Stomach (tissue), 9 donors: ENCODE measurements around the gene TANGO2. TPM values are rescaled to one million over a fixed set of nuclear protein-coding genes. Genes with fewer than 3 reads are reported as not detected.

Experiments
- DNase-seq, 2 donors: peaks; one replicate each; pipeline versions ENCODE4 v3.0.0 to v3.0.0-alpha.2; 2013 to 2019
- H3K27ac ChIP-seq, 5 donors: fragments of 200-600 bp in 4 of 5; sonication (generic) in 4 of 5; one replicate each; pipeline ENCODE4 v1.5.1; 2013 to 2019; ENCODE audit warnings: mild to moderate bottlenecking in 1 of 5, moderate library complexity in 1 of 5
- H3K27me3 ChIP-seq, 3 donors: fragments of 200-600 bp; sonication (generic); one replicate each; pipeline ENCODE4 v1.5.1; 2017 to 2019; ENCODE audit warnings: mixed run types in 1 of 3
- H3K36me3 ChIP-seq, 4 donors: fragments of 200-600 bp; sonication (generic); 1 replicate in 3 of 4; 2 replicates in 1 of 4; pipeline ENCODE4 v1.5.1; 2016 to 2019
- H3K4me1 ChIP-seq, 4 donors: fragments of 200-600 bp; sonication (generic); one replicate each; pipeline ENCODE4 v1.5.1; 2016 to 2019
- H3K4me3 ChIP-seq, 4 donors: fragments of 200-600 bp; sonication (generic) in 3 of 4; one replicate each; pipeline ENCODE4 v1.5.1; 2016 to 2019; ENCODE audit warnings: mild to moderate bottlenecking in 1 of 4
- H3K9me3 ChIP-seq, 4 donors: fragments of 200-600 bp; sonication (generic); one replicate each; pipeline ENCODE4 v1.5.1; 2016 to 2019
- CTCF ChIP-seq, 7 experiments: fragments of 450-650 bp in 4 of 7; fragments of 200-600 bp in 3 of 7; sonication (generic) in 3 of 7; IDR thresholded peaks; one replicate each; pipeline ENCODE4 v1.5.1; 2016 to 2019; ENCODE audit warnings: antibody characterized with exemption in 7 of 7, control low read depth in 2 of 7, mild to moderate bottlenecking in 1 of 7
- EP300 ChIP-seq: sonication (generic); formaldehyde crosslinking; IDR thresholded peaks from one replicate; pipeline ENCODE4 v1.6.1; 2017; ENCODE audit warnings: antibody characterized with exemption
- POLR2A ChIP-seq, 4 donors: fragments of 450-650 bp; IDR thresholded peaks; one replicate each; pipeline ENCODE4 v1.6.1; 2016; ENCODE audit warnings: antibody characterized with exemption in 4 of 4, control low read depth in 2 of 4, mild to moderate bottlenecking in 1 of 4, moderate library complexity in 1 of 4
- POLR2AphosphoS5 ChIP-seq, 3 donors: sonication (generic); formaldehyde crosslinking; IDR thresholded peaks; one replicate each; pipeline ENCODE4 v1.6.1; 2016; ENCODE audit warnings: antibody characterized with exemption in 3 of 3
- WGBS, 5 donors: extraction: QIAGEN DNeasy Blood & Tissue Kit in 3 of 5; methylation state at CpG; one replicate each; pipeline versions ENCODE4 v1.1.5 to v1.1.7; 2013 to 2018; 5-methylcytosine and 5-hydroxymethylcytosine counted together
- intact Hi-C: fragments of 100-400 bp; cut with DNase I; formaldehyde crosslinking; loops from one replicate; pipeline ENCODE4 v1.15.1; 2023; ENCODE audit warnings: low total_unique reads
- polyA plus RNA-seq, 3 donors: library from polyadenylated mRNA; stranded (reverse); fragments of 200-250 nt; gene quantifications; one replicate each; pipeline ENCODE4 v1.2.3, GENCODE V29; 2013
- total RNA-seq, 5 donors: library from RNA; depleted of rRNA; stranded (reverse); fragments of >200 nt; gene quantifications; one replicate each; pipeline versions ENCODE4 v1.1.0 to v1.2.3, GENCODE V29; 2014 to 2016
- donor health status: healthy with polysubstance abuse.
- donor health status: Bipolar disorder and iron deficiency.
- donor health status: healthy.

The TANGO2 gene
- total and polyA plus RNA-seq, 8 donors = 13.8 to 38.8 (median 26.6) TPM

- peak in 1 of 2 donors; percentile 3 for DNase-seq
- intact Hi-C loops = no loop called here
- TF ChIP-seq CTCF (IDR thresholded peaks at IDR 0.05) (no peak), POLR2AphosphoS5 (IDR thresholded peaks at IDR 0.05) (no peak), EP300 (no peak), POLR2A (IDR thresholded peaks at IDR 0.05) (no peak)
- 50 to 61% (median 56%) methylated on average over 9 of the region's 9 CpGs for WGBS, 5 donors
- Histone ChIP-seq H3K27me3 (peaks cover 0 to 17% (median 5%) of the 10 kb centered on the region in 3 donors), H3K27ac (no peak overlapping the region), H3K4me3 (peak overlapping the region; percentile 80 to 89 (median 82)), H3K9me3 (no peaks in the 10 kb centered on the region), H3K4me1 (peaks cover 22 to 63% (median 52%) of the 10 kb centered on the region in 4 donors), H3K36me3 (no peaks in the 10 kb centered on the region)
These were observed 3.3 kb upstream of the TANGO2 start for GRCh38 chr22:20017622-20017958.

DNA sequence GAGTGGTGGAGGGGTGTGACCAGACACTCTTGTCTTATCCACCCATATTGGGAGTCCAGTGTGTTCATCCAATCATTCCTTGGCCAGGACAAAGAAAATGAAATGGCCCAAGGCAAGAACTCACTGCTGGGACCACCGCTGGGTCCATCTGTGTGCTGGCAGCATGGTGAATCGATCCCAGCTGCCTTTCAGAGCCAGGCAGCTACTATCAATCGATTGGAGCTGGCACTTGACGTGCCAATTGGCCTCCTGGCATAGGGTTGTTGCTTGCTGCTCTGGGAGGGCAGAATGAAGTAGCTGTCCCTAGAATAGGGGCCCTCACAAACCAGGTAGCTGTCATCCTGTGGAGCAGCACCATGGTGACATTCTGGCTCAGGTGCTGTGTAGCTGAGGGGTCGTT lies 2.9 kb upstream of the TANGO2 start:
- peak overlapping the region in 1 of 4 donors; percentile 89 for H3K4me3 ChIP-seq
- H3K36me3 ChIP-seq = peaks cover 0 to 4% (median 0%) of the 10 kb centered on the region in 4 donors
- no peak for DNase-seq
- 83 to 87% (median 85%) methylated on average over 3 to 5 of the region's 5 CpGs for WGBS, 5 donors
- intact Hi-C loops = no loop called here
- H3K27me3 ChIP-seq = peaks cover 0 to 17% (median 5%) of the 10 kb centered on the region in 3 donors
- no peak overlapping the region for H3K27ac ChIP-seq
- H3K4me1 ChIP-seq = peaks cover 26 to 64% (median 57%) of the 10 kb centered on the region in 4 donors
- H3K9me3 ChIP-seq = no peaks in the 10 kb centered on the region
- TF ChIP-seq POLR2A (IDR thresholded peaks at IDR 0.05) (no peak), POLR2AphosphoS5 (IDR thresholded peaks at IDR 0.05) (no peak), EP300 (no peak), CTCF (IDR thresholded peaks at IDR 0.05) (no peak)

- TF ChIP-seq CTCF (IDR thresholded peaks at IDR 0.05) (no peak), POLR2A (IDR thresholded peaks at IDR 0.05) (no peak), POLR2AphosphoS5 (IDR thresholded peaks at IDR 0.05) (no peak), EP300 (no peak)
- Histone ChIP-seq H3K4me1 (peaks cover 26 to 66% (median 57%) of the 10 kb centered on the region in 4 donors), H3K4me3 (peak overlapping the region; percentile 85 to 96 (median 90)), H3K27me3 (peaks cover 0 to 13% (median 5%) of the 10 kb centered on the region in 3 donors), H3K27ac (peak overlapping the region; percentile 89 to 96 (median 93)), H3K9me3 (no peaks in the 10 kb centered on the region), H3K36me3 (peaks cover 0 to 12% (median 3%) of the 10 kb centered on the region in 4 donors)
- WGBS, 5 donors = 72 to 100% (median 79%) methylated on average over 3 to 8 of the region's 8 CpGs
- DNase-seq = no peak
- intact Hi-C loops = no loop called here
These were observed 1.0 kb upstream of the TANGO2 start for GRCh38 chr22:20019661-20020532.

GRCh38 chr22:20021196-20022181 lies 579 bp downstream of the TANGO2 start:
- H3K9me3 ChIP-seq = no peaks in the 10 kb centered on the region
- H3K36me3 ChIP-seq = peaks cover 0 to 12% (median 3%) of the 10 kb centered on the region in 4 donors
- H3K27me3 ChIP-seq = peaks cover 0 to 5% (median 0%) of the 10 kb centered on the region in 3 donors
- intact Hi-C loops = no loop called here
- peaks cover 26 to 51% (median 42%) of the 10 kb centered on the region in 4 donors for H3K4me1 ChIP-seq
- DNase-seq = peak; percentile 63 to 85
- 1 to 3% (median 2%) methylated on average over 27 to 36 of the region's 36 CpGs for WGBS, 5 donors
- H3K27ac ChIP-seq = peak overlapping the region; percentile 89 to 96 (median 91)
- TF ChIP-seq EP300 (no peak), POLR2AphosphoS5 (IDR thresholded peaks at IDR 0.05) (peak; percentile 29 to 67 (median 57)), CTCF (IDR thresholded peaks at IDR 0.05) (no peak), POLR2A (IDR thresholded peaks at IDR 0.05) (peak in 1 of 4 donors; percentile 14)
- H3K4me3 ChIP-seq = peak overlapping the region; percentile 85 to 96 (median 90)
